AG20443 (cell line): ENCODE data around the gene CLECL1.
"Not testable (repeated sequence)": the region's sequence is repeated elsewhere in the genome, so short reads cannot be mapped to it uniquely, and the experiment has no call there.

Source experiments
- DNase-seq: peaks from one replicate; pipeline ENCODE4 v3.0.0; 2012; ENCODE audit warnings: low spot score, mixed read lengths

CLECL1 gene

GRCh38 chr12:9719790-9720189 is 13.1 kb downstream of the CLECL1 start:
- DNase-seq: no peak

GRCh38 chr12:9718968-9719367 is 13.9 kb downstream of the CLECL1 start:
- no peak for DNase-seq

GRCh38 chr12:9717070-9717925 is 15.6 kb downstream of the CLECL1 start:
- no peak for DNase-seq

- not testable (repeated sequence) for DNase-seq
Measured at GRCh38 chr12:9713032-9713558, 19.8 kb downstream of the CLECL1 start.

GRCh38 chr12:9711664-9712063 is 21.2 kb downstream of the CLECL1 start:
- DNase-seq: peak; percentile 41

- no peak for DNase-seq
Measured at GRCh38 chr12:9710584-9711375, 22.1 kb downstream of the CLECL1 start.

GRCh38 chr12:9708853-9709252 is 24.0 kb downstream of the CLECL1 start:
- no peak for DNase-seq

GRCh38 chr12:9707864-9708808 is 24.8 kb downstream of the CLECL1 start:
- peak; percentile 62 for DNase-seq

GRCh38 chr12:9707356-9707755 is 25.5 kb downstream of the CLECL1 start:
- DNase-seq: no peak

- no peak for DNase-seq
Measured at GRCh38 chr12:9706086-9706685, 26.7 kb downstream of the CLECL1 start.

GRCh38 chr12:9704561-9704960 is 28.3 kb downstream of the CLECL1 start:
- DNase-seq: not testable (repeated sequence)

- DNase-seq: no peak
Measured at GRCh38 chr12:9702255-9702654, 30.6 kb downstream of the CLECL1 start.

- DNase-seq: no peak
Measured at GRCh38 chr12:9701380-9702154, 31.3 kb downstream of the CLECL1 start.

GRCh38 chr12:9700606-9700956 is 32.3 kb downstream of the CLECL1 start:
- DNase-seq: no peak

- no peak for DNase-seq
Measured at GRCh38 chr12:9699898-9700605, 32.8 kb downstream of the CLECL1 start.

- DNase-seq: no peak
Measured at GRCh38 chr12:9699269-9699897, 33.5 kb downstream of the CLECL1 start.

GRCh38 chr12:9698681-9699080 is 34.2 kb downstream of the CLECL1 start:
- no peak for DNase-seq

- no peak for DNase-seq
Measured at GRCh38 chr12:9697619-9698018, 35.3 kb downstream of the CLECL1 start.

- DNase-seq: not testable (repeated sequence)
Measured at GRCh38 chr12:9695661-9696060, 37.2 kb downstream of the CLECL1 start.
